ENCODE data around the gene ITGB2.

ITGB2 gene

DNA sequence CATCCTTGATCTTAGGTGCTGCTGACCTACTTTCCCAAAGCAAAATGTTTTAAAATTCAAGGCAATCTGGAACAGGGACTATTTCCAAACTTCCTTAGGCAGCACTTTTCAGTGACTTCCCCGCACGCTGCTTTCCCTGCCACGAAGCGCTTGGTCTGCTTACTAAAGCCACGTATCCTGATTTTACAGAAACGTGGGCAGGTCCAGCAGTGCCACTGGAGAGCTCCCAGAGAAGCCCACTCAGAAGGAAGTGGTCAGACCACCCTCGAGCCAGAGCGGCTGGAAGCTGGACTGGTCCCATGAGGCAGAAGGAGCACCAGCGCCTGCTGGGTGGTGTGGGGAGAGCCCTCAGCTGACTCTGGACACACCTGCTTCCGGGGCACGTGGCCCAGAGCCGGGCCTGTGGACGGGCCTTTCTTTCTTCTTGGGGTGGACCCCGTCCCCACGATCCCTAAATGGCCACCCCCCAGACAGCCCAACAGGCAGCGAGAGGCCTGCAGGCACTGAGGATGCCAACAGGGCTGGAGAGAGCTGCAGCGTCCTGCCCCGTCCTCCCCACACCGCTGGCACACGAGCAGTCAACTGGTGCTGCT, 70.4 kb downstream of the ITGB2 start:
- DNase-seq (ENCODE audit: low read depth in 3 of 3, low spot score in 1 of 3): no peak

- DNase-seq (ENCODE audit: low read depth in 3 of 3, low spot score in 1 of 3): no peak
These were observed 71.0 kb downstream of the ITGB2 start for GRCh38 chr21:44849616-44850130.

DNA sequence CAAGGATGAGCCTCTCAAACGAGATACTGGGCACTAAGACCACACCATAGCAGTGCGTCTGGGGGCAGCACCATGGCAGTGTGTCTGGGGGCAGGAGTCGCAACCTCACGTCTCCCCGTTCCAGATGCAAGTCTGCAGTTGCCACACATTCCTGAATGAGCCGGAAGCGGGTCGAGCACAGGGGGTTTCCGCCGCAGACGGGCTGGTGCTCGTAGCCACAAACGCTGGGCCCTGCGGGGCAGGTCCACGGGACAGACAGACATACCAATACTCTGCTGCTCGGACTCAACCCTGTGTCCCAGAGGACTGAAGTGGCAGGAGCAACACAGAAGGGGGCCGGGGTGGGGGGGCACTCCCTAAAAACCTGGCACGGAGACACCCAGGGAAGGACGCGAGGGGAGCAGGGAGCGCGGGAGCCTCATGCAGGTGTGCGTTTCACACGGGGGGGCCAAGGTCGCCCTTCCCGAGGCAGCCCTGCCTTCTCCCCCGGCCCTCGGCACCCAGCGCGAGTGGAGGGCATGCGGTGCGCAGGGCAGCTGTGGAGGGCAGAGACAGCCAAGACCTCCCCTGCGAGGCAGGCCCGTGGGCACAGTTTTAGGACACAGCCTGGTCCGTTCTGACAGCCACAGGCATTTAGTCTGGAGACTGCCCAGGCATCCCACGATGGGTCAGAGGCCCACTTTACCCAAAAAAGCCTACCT, 71.7 kb downstream of the ITGB2 start:
- no peak for DNase-seq (ENCODE audit: low read depth in 3 of 3, low spot score in 1 of 3)

- DNase-seq (ENCODE audit: low read depth in 3 of 3, low spot score in 1 of 3): no peak
These were observed 73.2 kb downstream of the ITGB2 start for GRCh38 chr21:44847261-44848056.

GRCh38 chr21:44846485-44847260, 74.0 kb downstream of the ITGB2 start:
- DNase-seq (ENCODE audit: low read depth in 3 of 3, low spot score in 1 of 3): peak in 1 of 3 donors; percentile 13

GRCh38 chr21:44846224-44846484, 74.5 kb downstream of the ITGB2 start:
- no peak for DNase-seq (ENCODE audit: low read depth in 3 of 3, low spot score in 1 of 3)

DNA sequence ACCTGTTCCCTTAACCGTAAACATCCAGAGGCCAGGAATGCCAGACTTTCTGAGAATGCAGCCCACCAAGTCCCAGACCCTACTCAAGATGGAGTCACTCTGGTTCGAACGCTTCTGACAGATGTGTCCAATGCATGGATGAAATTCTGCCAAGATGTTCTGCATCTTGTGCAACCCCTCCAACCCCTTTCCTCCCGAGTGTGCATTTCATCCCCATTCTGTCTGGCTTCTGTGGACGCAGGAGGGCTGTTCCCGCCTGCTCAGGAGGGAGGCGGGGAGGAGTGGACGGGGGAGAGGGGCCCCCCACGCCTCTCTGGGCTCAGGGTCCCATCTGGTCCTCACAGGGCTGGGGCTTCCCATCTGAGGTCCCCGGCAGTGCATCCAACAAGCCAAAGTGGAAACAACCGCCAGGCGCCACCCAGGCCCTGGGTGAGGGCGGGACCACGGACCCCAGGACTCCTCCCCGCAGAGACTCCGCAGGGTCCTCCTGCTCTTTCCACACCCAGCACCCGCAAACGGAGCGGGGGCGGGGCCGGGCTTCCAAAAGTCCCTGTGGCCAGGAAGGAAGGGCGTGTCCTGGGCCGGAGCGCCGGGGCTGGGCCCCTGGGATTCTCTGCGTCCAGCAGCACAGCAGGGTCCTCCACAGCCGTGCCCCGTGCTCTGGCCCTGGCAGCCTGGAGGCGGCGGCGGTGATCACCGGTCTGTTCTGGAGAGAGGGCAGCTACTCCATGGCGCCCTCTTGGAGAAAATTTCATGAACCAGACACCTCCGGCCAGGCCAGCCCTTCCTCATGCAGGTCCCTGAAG, 75.1 kb downstream of the ITGB2 start:
- DNase-seq (ENCODE audit: low read depth in 3 of 3, low spot score in 1 of 3): peak in 1 of 3 donors; percentile 30

DNA sequence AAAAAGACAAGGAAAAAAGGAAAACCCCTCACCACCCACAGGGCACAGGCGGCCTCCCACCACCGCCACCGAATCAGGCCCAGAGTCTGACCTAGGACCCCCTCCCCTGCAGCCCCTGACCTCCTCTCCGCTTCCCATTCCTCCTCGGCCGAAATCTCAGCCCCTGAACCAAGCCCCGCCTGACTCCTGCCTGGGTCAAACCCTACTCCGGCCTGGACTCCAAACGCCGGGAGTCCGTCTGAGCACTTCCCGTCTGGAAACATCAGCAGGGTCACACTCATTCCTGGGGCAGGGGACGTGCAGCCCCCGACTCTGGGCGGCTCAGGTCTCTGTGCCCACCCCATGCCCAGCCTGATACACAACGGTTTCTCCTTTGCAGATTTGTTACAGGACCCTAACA, 76.4 kb downstream of the ITGB2 start:
- no peak for DNase-seq (ENCODE audit: low read depth in 3 of 3, low spot score in 1 of 3)

- no peak for DNase-seq (ENCODE audit: low read depth in 3 of 3, low spot score in 1 of 3)
These were observed 77.8 kb downstream of the ITGB2 start for GRCh38 chr21:44842721-44843445.

GRCh38 chr21:44842087-44842486, 78.6 kb downstream of the ITGB2 start:
- DNase-seq (ENCODE audit: low read depth in 3 of 3, low spot score in 1 of 3): no peak

DNA sequence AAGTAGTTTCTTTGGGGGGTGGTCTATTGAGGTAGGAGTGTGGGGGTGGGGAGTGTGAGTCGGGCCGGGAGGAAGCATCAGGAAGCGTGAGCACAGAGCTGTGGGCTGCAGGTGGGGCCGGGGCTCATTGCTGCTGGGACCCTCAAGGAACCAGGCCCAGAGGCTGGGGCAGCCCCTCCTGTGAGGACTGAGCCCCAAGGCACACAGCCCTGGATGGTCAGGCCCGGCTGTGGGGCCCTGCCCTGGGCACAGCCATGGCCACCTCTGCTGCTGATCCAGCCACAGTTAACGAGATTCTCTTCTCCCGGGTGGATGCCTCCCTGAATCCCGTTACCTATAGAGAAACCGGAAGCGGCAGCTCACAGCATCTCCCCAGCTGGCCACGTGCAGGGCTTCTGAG, 79.9 kb downstream of the ITGB2 start:
- no peak for DNase-seq (ENCODE audit: low read depth in 3 of 3, low spot score in 1 of 3)

DNA sequence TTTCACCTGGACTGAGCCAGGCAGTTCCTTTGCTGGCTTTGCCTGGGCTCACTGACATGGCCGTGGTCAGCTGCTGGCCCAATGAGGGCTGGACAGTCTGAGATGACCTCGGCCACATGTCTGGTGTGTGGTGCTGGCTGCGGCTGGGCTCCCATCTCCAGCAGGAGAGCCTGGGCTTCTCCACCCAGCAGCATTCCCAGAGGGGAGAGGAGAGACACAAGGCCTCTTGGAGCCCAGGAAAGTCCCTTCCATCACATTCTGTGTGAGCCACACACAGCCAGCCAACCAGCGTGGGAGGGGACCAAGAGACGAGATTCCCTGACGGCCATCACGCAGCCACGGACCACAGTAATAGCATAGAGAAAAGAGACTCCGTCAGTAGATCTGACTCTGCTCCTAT, 81.7 kb downstream of the ITGB2 start:
- no peak for DNase-seq (ENCODE audit: low read depth in 3 of 3, low spot score in 1 of 3)

- DNase-seq (ENCODE audit: low read depth in 3 of 3, low spot score in 1 of 3): no peak
These were observed 82.4 kb downstream of the ITGB2 start for GRCh38 chr21:44838039-44838895.

DNA sequence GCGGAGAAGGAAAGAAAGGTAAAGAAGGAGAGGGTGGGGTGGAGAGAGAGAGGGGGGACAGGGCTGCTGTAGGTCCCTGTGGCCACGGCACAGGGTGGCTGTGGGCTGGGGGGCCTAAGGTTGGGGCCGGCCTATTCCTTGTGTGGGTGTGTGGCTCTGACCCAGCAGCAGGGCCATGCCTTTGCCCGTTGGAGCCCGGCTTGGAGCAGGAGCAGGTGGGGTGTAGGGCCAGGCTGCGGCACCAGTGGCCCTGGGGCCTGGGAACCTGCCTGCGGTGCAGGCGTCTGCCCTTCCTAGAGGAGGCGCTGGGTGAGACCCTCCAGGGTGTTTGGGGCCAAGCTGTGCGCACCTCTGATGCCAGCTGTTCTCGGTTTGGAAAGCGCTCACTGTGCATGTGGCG, 83.2 kb downstream of the ITGB2 start:
- DNase-seq (ENCODE audit: low read depth in 3 of 3, low spot score in 1 of 3): no peak

DNA sequence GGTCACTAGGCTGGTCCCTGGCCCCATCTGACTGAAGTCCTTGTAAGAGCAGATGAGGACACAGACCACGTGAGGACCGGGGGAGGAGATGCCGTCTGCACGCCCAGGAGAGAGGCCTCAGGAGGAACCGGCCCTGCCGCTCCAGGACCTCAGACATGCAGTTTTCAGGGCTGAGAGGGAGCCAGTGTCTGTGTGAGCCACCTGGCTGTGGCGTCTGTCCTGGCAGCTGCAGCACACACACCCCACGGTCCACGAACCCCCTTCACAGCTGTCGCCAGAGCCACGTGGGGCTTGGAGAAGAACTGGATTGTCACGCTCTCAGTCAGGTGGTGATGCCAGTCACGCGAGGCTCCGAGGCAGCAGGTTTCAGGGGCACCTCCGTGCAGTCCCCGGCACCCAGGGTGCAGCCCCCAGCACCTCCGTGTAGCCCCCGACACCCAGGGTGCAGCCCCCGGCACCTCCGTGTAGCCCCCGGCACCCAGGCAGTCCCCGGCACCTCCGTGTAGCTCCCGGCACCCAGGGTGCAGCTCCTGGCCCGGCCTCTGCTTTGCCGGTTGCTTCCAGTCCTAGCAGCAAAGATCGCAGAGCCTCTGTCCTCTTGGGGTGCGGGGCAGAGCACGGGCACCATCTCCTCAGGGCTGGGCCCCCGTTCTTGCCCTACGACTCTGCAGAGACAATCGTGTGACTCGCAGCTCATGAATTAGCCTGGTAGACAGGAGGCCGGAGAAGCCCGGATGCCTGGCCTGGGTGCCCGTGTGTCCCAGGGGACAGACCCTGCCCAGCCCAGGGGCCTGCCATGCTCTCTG, 83.8 kb downstream of the ITGB2 start:
- no peak for DNase-seq (ENCODE audit: low read depth in 3 of 3, low spot score in 1 of 3)

- no peak for DNase-seq (ENCODE audit: low read depth in 3 of 3, low spot score in 1 of 3)
These were observed 84.4 kb downstream of the ITGB2 start for GRCh38 chr21:44836349-44836665.

Measured in stimulated activated CD4-positive, alpha-beta T cell treated with anti-CD3 and anti-CD28 coated beads, TNF-alpha, amount 100 ng/mL, for 1 hour (primary cell).